Stimulated activated CD8-positive, alpha-beta memory T cell treated with anti-CD3 and anti-CD28 coated beads, Interleukin-4, amount 100 ng/mL, for 1 hour (primary cell): ENCODE data around the gene PIK3C2B.

Source experiments
- DNase-seq, 2 donors: peaks; one replicate each; pipeline ENCODE4 v3.0.0-alpha.2; 2020; ENCODE audit warnings: low read depth in 2 of 2, low spot score in 1 of 2

Gene PIK3C2B

GRCh38 chr1:204479387-204480136, 15.0 kb downstream of the PIK3C2B start:
- no peak for DNase-seq

GRCh38 chr1:204478921-204479320, 15.7 kb downstream of the PIK3C2B start:
- DNase-seq = no peak

GRCh38 chr1:204478172-204478899, 16.3 kb downstream of the PIK3C2B start:
- DNase-seq = no peak

GRCh38 chr1:204477036-204477740, 17.4 kb downstream of the PIK3C2B start:
- DNase-seq = no peak

GRCh38 chr1:204476563-204476962, 18.0 kb downstream of the PIK3C2B start:
- no peak for DNase-seq

- DNase-seq = no peak
Measured at GRCh38 chr1:204475656-204476432, 18.8 kb downstream of the PIK3C2B start.

- DNase-seq = no peak
Measured at GRCh38 chr1:204473400-204473965, 21.1 kb downstream of the PIK3C2B start.

GRCh38 chr1:204472660-204473059, 21.9 kb downstream of the PIK3C2B start:
- no peak for DNase-seq

- no peak for DNase-seq
Measured at GRCh38 chr1:204471687-204472086, 22.9 kb downstream of the PIK3C2B start.

- no peak for DNase-seq
Measured at GRCh38 chr1:204469304-204469703, 25.3 kb downstream of the PIK3C2B start.

GRCh38 chr1:204468766-204469302, 25.8 kb downstream of the PIK3C2B start:
- DNase-seq = no peak

GRCh38 chr1:204468206-204468605, 26.4 kb downstream of the PIK3C2B start:
- no peak for DNase-seq

- DNase-seq = no peak
Measured at GRCh38 chr1:204466416-204467405, 27.9 kb downstream of the PIK3C2B start.

GRCh38 chr1:204465546-204466415, 28.8 kb downstream of the PIK3C2B start:
- no peak for DNase-seq

GRCh38 chr1:204464701-204465100, 29.9 kb downstream of the PIK3C2B start:
- DNase-seq = no peak

- DNase-seq = no peak
Measured at GRCh38 chr1:204464187-204464631, 30.4 kb downstream of the PIK3C2B start.

- DNase-seq = no peak
Measured at GRCh38 chr1:204463125-204464060, 31.2 kb downstream of the PIK3C2B start.
